AG04450 (cell line): ENCODE results near the gene CLCF1. TPM values are rescaled to one million over a fixed set of nuclear protein-coding genes. Genes with fewer than 3 reads are reported as not detected.

Source experiments
- CTCF ChIA-PET: fragments of 300-600, 350-600 bp; formaldehyde crosslinking; extraction: SDS; loops from one replicate; lab custom pipeline; 2022; ENCODE audit warnings: antibody characterized with exemption, inconsistent platforms; lab: Charles Lee
- POLR2A ChIA-PET: fragments of 350-600 bp; formaldehyde crosslinking; extraction: SDS; loops from one replicate; lab custom pipeline; 2021; ENCODE audit warnings: antibody characterized with exemption, inconsistent platforms; lab: Yijun Ruan, JAX
- DNase-seq: peaks from one replicate; pipeline ENCODE4 v3.0.0-alpha.2; 2011; ENCODE audit warnings: low read depth, low spot score
- H3K27ac ChIP-seq: one replicate; pipeline ENCODE4 v1.5.1; 2012; ENCODE audit warnings: low read depth, low read length, control low read depth
- H3K27me3 ChIP-seq: one replicate; pipeline ENCODE4 v1.6.0; 2012; ENCODE audit warnings: low read length; ENCODE audit not compliant: control insufficient read depth, insufficient read depth
- H3K4me3 ChIP-seq: 2 replicates; pipeline ENCODE4 v1.5.1; 2011; ENCODE audit warnings: mild to moderate bottlenecking, low read depth, low read length, control low read depth
- H3K9me3 ChIP-seq: 2 replicates; pipeline ENCODE4 v1.5.1; 2012; ENCODE audit warnings: low read length; ENCODE audit not compliant: control insufficient read depth, insufficient read depth
- CTCF ChIP-seq: IDR thresholded peaks from 2 replicates; pipeline ENCODE4 v1.5.1; 2011; ENCODE audit warnings: low read depth, low read length, control low read depth, inconsistent platforms
- polyA plus RNA-seq: library from polyadenylated mRNA; depleted of rRNA; stranded (reverse); fragments of >200 nt; gene quantifications from 2 replicates; pipeline ENCODE4 v1.2.3, GENCODE V29; 2011

The CLCF1 gene
- polyA plus RNA-seq, 1 experiment, result 11.4 TPM

- ChIA-PET POLR2A (interaction anchor here (1.1 to 8.7 kb wide), 6 partner anchors 9 to 27 kb away, joined by 4 to 106 read pairs (median 14); partner anchors contain the start of gene CLCF1), CTCF (interaction anchor here (0.7 to 19.6 kb wide), 8 partner anchors 10 to 137 kb away, joined by 3 to 716 read pairs (median 7); partner anchors contain the start of genes CLCF1, PPP1CA and RAD9A)
- Histone ChIP-seq H3K27ac (peak overlapping the region; percentile 97), H3K9me3 (no peaks in the 10 kb centered on the region; the same call in 1 of the 2 replicates), H3K4me3 (no peak overlapping the region), H3K27me3 (no peaks in the 10 kb centered on the region)
- DNase-seq, result no peak
- no peak for TF ChIP-seq CTCF
These were observed 17.5 kb downstream of the CLCF1 start for GRCh38 chr11:67355794-67356386.

GRCh38 chr11:67355023-67355793, 18.2 kb downstream of the CLCF1 start:
- Histone ChIP-seq H3K9me3 (no peaks in the 10 kb centered on the region; the same call in 1 of the 2 replicates), H3K27me3 (no peaks in the 10 kb centered on the region), H3K27ac (peak overlapping the region; percentile 97), H3K4me3 (peak overlapping the region; percentile 25; the same call in 1 of the 2 replicates)
- ChIA-PET POLR2A (interaction anchor here (1.1 to 8.7 kb wide), 6 partner anchors 8 to 46 kb away, joined by 4 to 106 read pairs (median 10); partner anchors contain the start of genes CLCF1 and PPP1CA), CTCF (interaction anchor here (2.6 to 19.6 kb wide), 3 partner anchors 9 to 46 kb away, joined by 11 to 716 read pairs (median 33); partner anchors contain the start of genes CLCF1, PPP1CA and RAD9A)
- no peak for DNase-seq
- no peak for TF ChIP-seq CTCF

GRCh38 chr11:67354075-67355022, 19.0 kb downstream of the CLCF1 start:
- H3K4me3 ChIP-seq, result peak overlapping the region; percentile 55
- no peaks in the 10 kb centered on the region for H3K27me3 ChIP-seq
- H3K27ac ChIP-seq, result peak overlapping the region; percentile 97
- no peaks in the 10 kb centered on the region; the same call in 1 of the 2 replicates for H3K9me3 ChIP-seq
- ChIA-PET CTCF (interaction anchor here (1.7 to 19.6 kb wide), 4 partner anchors 8 to 91 kb away, joined by 4 to 716 read pairs (median 22); partner anchors contain the start of genes CLCF1, PPP1CA and RAD9A), POLR2A (interaction anchor here (0.7 to 8.7 kb wide), 9 partner anchors 8 to 47 kb away, joined by 3 to 106 read pairs (median 6); partner anchors contain the start of genes CLCF1, PPP1CA and RAD9A)
- DNase-seq, result peak; percentile 76
- TF ChIP-seq CTCF, result peak; percentile 39

- Histone ChIP-seq H3K9me3 (no peaks in the 10 kb centered on the region; the same call in 1 of the 2 replicates), H3K27me3 (no peaks in the 10 kb centered on the region), H3K4me3 (peak within 1 kb of the TSS; percentile 83), H3K27ac (peak within 1 kb of the TSS; percentile 97)
- POLR2A ChIA-PET, result interaction anchor here (1.0 to 8.7 kb wide), 9 partner anchors 13 to 48 kb away, joined by 3 to 106 read pairs (median 5); partner anchors contain the start of genes CLCF1, PPP1CA and RAD9A
- peak; percentile 86 for DNase-seq
- CTCF ChIA-PET, result interaction anchor here (1.7 to 19.6 kb wide), 5 partner anchors 8 to 90 kb away, joined by 4 to 716 read pairs (median 23); partner anchors contain the start of genes CLCF1, PPP1CA and RAD9A
- TF ChIP-seq CTCF, result no peak
These were observed 19.9 kb downstream of the CLCF1 start, which contains the start of gene POLD4 for GRCh38 chr11:67353317-67354074. Gene POLD4 (minus strand): TSS chr11:67353546. CDS start chr11:67353399, 147 bp downstream.
